ENCODE results near the gene ABHD2. TPM values are rescaled to one million over a fixed set of nuclear protein-coding genes. Genes with fewer than 3 reads are reported as not detected.

ABHD2 gene
- total and polyA plus RNA-seq, 2 donors (not counting 3 experiments of a cell fraction or from before 2014, with no cell fraction given), result 14.0 to 62.2 TPM

DNA sequence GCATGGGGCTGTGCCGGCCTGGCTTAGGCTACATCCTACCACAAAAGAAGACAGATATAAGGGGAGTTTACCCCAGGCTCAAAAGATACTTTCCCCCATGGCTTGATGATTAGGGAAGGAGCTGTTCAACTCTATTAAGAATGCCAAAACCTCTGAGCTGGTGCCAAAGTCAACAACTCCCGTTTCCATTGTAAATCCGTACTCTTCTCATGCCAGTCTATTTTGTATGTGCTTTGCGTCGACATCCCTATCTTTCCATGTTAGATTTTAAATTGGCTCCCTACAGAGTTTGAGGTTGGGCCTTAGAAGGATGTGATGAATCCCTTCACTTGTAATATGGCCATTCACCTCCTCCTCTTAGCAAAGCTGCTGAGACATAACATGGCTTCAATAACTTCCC is 86.2 kb downstream of the ABHD2 start:
- H3K79me2 ChIP-seq (ENCODE audit: control insufficient read depth, insufficient read depth, low read length), result no peaks in the 10 kb centered on the region
- H3K4me2 ChIP-seq (ENCODE audit: insufficient read depth, low read length), result no peak overlapping the region
- no peak overlapping the region for H2AFZ ChIP-seq (ENCODE audit: low read depth, low read length)
- peaks cover 8% of the 10 kb centered on the region for H3K4me1 ChIP-seq (ENCODE audit: control insufficient read depth, extremely low read depth, insufficient read depth, low read length)
- H3K9me1 ChIP-seq (replicated peaks; ENCODE audit: control insufficient read depth, extremely low read depth, insufficient read depth, low read length), result no peaks in the 10 kb centered on the region
- no peaks in the 10 kb centered on the region for H4K20me1 ChIP-seq (replicated peaks; ENCODE audit: control insufficient read depth, extremely low read depth, insufficient read depth, low read length)
- no peaks in the 10 kb centered on the region for H3K27me3 ChIP-seq (ENCODE audit: control insufficient read depth in 2 of 2, insufficient read depth in 2 of 2, low read length in 2 of 2)
- no peak overlapping the region for H3K9ac ChIP-seq (replicated peaks; ENCODE audit: extremely low read depth, insufficient read depth, low read length)
- H3K4me3 ChIP-seq (replicated peaks in 1 of 3; ENCODE audit: insufficient read depth in 1 of 3, low read depth in 1 of 3, low read length in 3 of 3), result no peak overlapping the region
- POLR2A ChIA-PET, result interaction anchor here (0.8 kb wide), 1 partner anchor 86 kb away, joined by 3 read pairs; the partner anchor contains the start of gene ABHD2
- CTCF ChIA-PET, result interaction anchor here (0.7 to 4.3 kb wide), 14 partner anchors 9 to 270 kb away, joined by 3 to 35 read pairs (median 4); no protein-coding TSS in a partner anchor
- H3K27ac ChIP-seq (ENCODE audit: insufficient read depth, low read depth, low read length), result no peak overlapping the region
- DNase-seq (ENCODE audit: low read depth, low spot score) (peak; percentile 50), FAIRE-seq (peak; percentile 56)
- H3K9me3 ChIP-seq (replicated peaks; ENCODE audit: control insufficient read depth, insufficient read depth, low read length), result no peaks in the 10 kb centered on the region
- peaks cover 0 to 3% of the 10 kb centered on the region in 2 experiments for H3K36me3 ChIP-seq (ENCODE audit: control insufficient read depth in 2 of 2, extremely low read depth in 1 of 2, insufficient read depth in 2 of 2, low read length in 2 of 2)
- TF ChIP-seq, protein P1, sequence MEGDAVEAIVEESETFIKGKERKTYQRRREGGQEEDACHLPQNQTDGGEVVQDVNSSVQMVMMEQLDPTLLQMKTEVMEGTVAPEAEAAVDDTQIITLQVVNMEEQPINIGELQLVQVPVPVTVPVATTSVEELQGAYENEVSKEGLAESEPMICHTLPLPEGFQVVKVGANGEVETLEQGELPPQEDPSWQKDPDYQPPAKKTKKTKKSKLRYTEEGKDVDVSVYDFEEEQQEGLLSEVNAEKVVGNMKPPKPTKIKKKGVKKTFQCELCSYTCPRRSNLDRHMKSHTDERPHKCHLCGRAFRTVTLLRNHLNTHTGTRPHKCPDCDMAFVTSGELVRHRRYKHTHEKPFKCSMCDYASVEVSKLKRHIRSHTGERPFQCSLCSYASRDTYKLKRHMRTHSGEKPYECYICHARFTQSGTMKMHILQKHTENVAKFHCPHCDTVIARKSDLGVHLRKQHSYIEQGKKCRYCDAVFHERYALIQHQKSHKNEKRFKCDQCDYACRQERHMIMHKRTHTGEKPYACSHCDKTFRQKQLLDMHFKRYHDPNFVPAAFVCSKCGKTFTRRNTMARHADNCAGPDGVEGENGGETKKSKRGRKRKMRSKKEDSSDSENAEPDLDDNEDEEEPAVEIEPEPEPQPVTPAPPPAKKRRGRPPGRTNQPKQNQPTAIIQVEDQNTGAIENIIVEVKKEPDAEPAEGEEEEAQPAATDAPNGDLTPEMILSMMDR (IDR thresholded peaks at IDR 0.05; ENCODE audit: extremely low read depth in 1 of 2, insufficient read depth in 1 of 2, low read depth in 1 of 2, low read length in 2 of 2), result no peak
- no peak for TF ChIP-seq POLR2AphosphoS5 (IDR thresholded peaks at IDR 0.05; ENCODE audit: insufficient read depth, low read depth, low read length)
- no peak for TF ChIP-seq EZH2 (IDR thresholded peaks at IDR 0.05; ENCODE audit: borderline replicate concordance, low read depth, low read length, severe bottlenecking)
- TF ChIP-seq, protein P2, sequence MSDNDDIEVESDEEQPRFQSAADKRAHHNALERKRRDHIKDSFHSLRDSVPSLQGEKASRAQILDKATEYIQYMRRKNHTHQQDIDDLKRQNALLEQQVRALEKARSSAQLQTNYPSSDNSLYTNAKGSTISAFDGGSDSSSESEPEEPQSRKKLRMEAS (IDR thresholded peaks at IDR 0.05; ENCODE audit: insufficient read depth, insufficient read length), result no peak
- no peak for TF ChIP-seq MYC (IDR thresholded peaks at IDR 0.05; ENCODE audit: low read depth, low read length)
- TF ChIP-seq JUN (IDR thresholded peaks at IDR 0.05; ENCODE audit: borderline replicate concordance, insufficient read depth, insufficient read length, low read depth), result no peak
- TF ChIP-seq FOS (IDR thresholded peaks at IDR 0.05; ENCODE audit: borderline replicate concordance, insufficient read depth, low read length), result no peak
- dilution Hi-C loops (cut with MboI; ENCODE audit: extremely low pct_ligation_motif_present, low sequenced_read_pairs), result loop anchor here (25.0 kb wide), 1 partner anchor 112 kb away; no protein-coding TSS in a partner anchor
- no TSS peak for BruUV-seq (replicated peaks)
- intact Hi-C loops (cut with micrococcal nuclease), result loop anchor here (10.0 kb wide), 1 partner anchor 550 kb away; the partner anchor contains the start of gene AEN

All from endothelial cell of umbilical vein (primary cell).